Measurements from ENCODE around the gene CITED1.

Gene CITED1

DNA sequence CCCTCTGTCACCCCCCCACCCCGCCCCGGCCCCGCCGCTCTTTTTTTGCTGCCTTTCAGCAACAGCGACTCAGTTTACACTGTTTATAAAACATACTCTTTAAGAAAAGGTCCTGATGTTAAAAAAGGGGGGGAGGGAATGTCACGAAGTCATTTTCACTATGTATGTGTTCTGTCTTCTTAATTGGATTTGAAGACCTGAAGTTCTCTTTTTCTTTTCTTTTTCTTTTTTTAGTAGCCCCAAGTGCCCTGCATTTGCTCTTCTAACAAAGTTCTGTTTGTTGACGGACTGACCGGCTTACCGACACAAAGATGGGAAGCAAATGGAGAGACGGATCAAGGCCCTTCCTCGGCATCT, 2.5 kb upstream of the CITED1 start:
- DNase-seq (ENCODE audit: low read depth) = no peak
- TF ChIP-seq, protein P1, sequence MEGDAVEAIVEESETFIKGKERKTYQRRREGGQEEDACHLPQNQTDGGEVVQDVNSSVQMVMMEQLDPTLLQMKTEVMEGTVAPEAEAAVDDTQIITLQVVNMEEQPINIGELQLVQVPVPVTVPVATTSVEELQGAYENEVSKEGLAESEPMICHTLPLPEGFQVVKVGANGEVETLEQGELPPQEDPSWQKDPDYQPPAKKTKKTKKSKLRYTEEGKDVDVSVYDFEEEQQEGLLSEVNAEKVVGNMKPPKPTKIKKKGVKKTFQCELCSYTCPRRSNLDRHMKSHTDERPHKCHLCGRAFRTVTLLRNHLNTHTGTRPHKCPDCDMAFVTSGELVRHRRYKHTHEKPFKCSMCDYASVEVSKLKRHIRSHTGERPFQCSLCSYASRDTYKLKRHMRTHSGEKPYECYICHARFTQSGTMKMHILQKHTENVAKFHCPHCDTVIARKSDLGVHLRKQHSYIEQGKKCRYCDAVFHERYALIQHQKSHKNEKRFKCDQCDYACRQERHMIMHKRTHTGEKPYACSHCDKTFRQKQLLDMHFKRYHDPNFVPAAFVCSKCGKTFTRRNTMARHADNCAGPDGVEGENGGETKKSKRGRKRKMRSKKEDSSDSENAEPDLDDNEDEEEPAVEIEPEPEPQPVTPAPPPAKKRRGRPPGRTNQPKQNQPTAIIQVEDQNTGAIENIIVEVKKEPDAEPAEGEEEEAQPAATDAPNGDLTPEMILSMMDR (IDR thresholded peaks at IDR 0.05; ENCODE audit: low read depth, low read length, missing control alignments) = no peak
- no peak overlapping the region for H3K4me3 ChIP-seq (ENCODE audit: low read depth, low read length)

DNA sequence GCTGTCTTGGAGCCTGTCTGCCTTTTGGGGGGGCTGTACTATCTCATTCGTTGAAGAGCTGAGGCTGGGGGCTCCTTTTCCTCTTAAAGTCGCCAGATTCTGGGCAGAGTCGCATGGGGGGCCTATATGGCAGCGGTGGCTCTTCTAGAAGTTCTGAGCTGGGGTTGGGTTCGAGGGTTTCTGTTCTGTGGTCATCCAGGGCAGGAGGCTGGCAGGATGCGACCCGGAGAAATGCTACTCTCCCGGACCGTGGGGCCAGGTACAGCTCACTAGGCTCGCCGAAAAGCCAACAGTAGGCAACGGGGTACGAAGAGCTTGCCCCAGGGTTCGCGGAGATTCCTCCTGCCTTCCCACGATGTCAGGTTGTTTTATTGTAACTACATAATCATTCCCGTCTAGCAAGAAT, 1.9 kb upstream of the CITED1 start:
- TF ChIP-seq, protein P1 (IDR thresholded peaks at IDR 0.05; ENCODE audit: low read depth, low read length, missing control alignments) = no peak
- DNase-seq (ENCODE audit: low read depth) = no peak
- H3K4me3 ChIP-seq (ENCODE audit: low read depth, low read length) = no peak overlapping the region

- no peak for DNase-seq (ENCODE audit: low read depth)
- H3K4me3 ChIP-seq (ENCODE audit: low read depth, low read length) = peak overlapping the region; percentile 44
- TF ChIP-seq, protein P1 (IDR thresholded peaks at IDR 0.05; ENCODE audit: low read depth, low read length, missing control alignments) = no peak
Measured at GRCh38 chrX:72306851-72307645, 1.3 kb upstream of the CITED1 start.

DNA sequence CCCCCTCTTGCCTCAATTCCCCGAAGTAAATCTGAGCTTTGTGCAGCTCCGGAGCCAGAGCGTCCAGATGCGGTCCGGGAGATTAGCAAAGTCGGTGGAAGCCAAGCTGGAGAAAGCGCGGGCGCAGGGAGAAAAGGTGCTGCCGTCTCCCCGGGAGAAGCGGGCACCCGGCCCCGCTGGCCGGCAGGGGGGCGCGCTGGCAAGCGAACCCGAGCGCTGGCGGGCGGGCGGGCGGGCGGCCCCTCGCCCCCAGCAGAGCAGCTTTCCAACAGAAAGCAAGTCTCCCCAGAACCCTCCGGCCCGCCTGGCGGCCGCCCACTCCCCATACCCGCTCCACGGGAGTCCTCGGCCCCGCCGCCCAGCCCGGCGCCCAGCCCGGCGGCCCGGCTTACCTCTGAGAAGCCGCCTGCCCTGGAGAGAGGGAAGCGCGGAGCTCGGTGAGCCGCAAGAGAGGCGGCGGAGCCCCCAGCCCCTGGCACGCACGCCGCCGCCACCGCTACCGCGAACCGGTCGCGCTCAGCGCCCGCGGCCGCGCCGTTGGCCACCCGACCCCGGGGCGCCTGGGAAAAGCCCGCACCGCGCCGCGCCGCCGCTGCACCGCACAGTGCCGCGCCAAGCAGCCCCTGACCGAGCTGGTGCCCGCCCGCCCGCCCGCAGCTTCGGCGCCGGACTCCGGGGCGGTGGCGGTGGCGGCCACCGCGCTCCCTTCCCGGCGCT, 529 bp upstream of the CITED1 start:
- H3K4me3 ChIP-seq (ENCODE audit: low read depth, low read length) = peak overlapping the region; percentile 44
- TF ChIP-seq, protein P1 (IDR thresholded peaks at IDR 0.05; ENCODE audit: low read depth, low read length, missing control alignments) = no peak
- no peak for DNase-seq (ENCODE audit: low read depth)

DNA sequence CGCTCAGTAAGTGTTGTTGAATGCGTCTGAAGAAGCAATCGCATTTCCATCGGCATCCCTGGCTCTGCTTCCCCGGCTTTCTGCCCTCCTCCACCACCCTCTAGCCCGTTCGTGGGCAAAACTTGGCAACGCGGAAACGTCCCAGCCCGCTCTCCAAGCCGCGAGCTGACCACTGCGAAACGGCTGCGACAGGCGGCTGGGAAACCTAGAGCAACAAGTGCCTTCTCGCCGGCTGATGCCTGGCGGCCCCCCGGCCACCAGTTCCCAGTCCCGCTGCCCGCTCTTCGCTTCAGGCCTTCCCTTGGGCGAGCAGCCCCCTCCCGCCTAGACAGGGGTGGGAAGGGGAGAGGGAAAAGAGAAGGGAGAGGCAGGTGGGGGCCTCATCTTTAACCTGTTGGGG, 837 bp downstream of the CITED1 start:
- TF ChIP-seq, protein P1 (IDR thresholded peaks at IDR 0.05; ENCODE audit: low read depth, low read length, missing control alignments) = no peak
- no peak overlapping the region; the same call in 1 of the 2 replicates for H3K4me3 ChIP-seq (ENCODE audit: low read depth, low read length)
- DNase-seq (ENCODE audit: low read depth) = no peak

DNA sequence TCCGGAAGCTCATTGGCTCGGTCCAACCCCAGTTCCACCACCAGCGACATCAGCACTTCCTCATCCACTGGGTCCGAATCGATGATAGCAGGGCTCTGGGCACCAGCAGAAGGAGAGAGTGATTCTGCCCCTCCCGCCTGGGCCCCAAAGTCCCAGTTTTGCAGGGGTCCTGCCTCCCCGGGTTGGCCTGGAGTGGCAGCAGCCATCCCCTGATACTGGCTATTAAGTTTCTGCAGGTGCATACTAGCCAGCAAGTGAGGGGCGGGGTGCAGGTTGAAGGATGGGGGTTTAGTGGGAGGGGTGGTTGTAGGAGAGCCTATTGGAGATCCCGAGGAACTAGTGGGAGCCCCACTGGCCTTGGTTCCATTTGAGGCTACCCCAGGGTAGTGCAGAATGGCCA, 3.9 kb downstream of the CITED1 start:
- DNase-seq (ENCODE audit: low read depth) = no peak
- TF ChIP-seq, protein P1 (IDR thresholded peaks at IDR 0.05; ENCODE audit: low read depth, low read length, missing control alignments) = no peak
- no peak overlapping the region for H3K4me3 ChIP-seq (ENCODE audit: low read depth, low read length)
